ENCODE data around the gene SLC13A3.
A peak's percentile ranks its signal among the peaks of the same experiment; 100 is the strongest.

Gene SLC13A3

GRCh38 chr20:46651091-46651962 lies at the start of gene SLC13A3:
Gene SLC13A3 (minus strand): TSS chr20:46651459. CDS start chr20:46651421, 38 bp downstream.
- Histone ChIP-seq H3K4me1 (no peaks in the 10 kb centered on the region), H3K9me3 (no peaks in the 10 kb centered on the region), H3K4me3 (no peak within 1 kb of the TSS), H3K4me2 (no peak within 1 kb of the TSS), H3K9ac (no peak within 1 kb of the TSS), H3K27ac (no peak within 1 kb of the TSS), H4K20me1 (no peaks in the 10 kb centered on the region), H3K27me3 (no peaks in the 10 kb centered on the region), H3K36me3 (no peaks in the 10 kb centered on the region)
- TF ChIP-seq Cebpa-rat (IDR thresholded peaks at IDR 0.05), result no peak

- TF ChIP-seq Cebpa-rat (IDR thresholded peaks at IDR 0.05), result no peak
- H3K4me1 ChIP-seq, result peaks cover 24% of the 10 kb centered on the region
- no peak overlapping the region for H3K27ac ChIP-seq
- no peak overlapping the region for H3K4me2 ChIP-seq
- no peaks in the 10 kb centered on the region for H4K20me1 ChIP-seq
- no peaks in the 10 kb centered on the region for H3K36me3 ChIP-seq
- no peaks in the 10 kb centered on the region for H3K27me3 ChIP-seq
- no peak overlapping the region for H3K9ac ChIP-seq
- H3K9me3 ChIP-seq, result peaks cover 24% of the 10 kb centered on the region
- H3K4me3 ChIP-seq, result no peak overlapping the region
Measured at GRCh38 chr20:46701057-46701456, 49.8 kb upstream of the SLC13A3 start.

GRCh38 chr20:46700481-46700880 lies 49.2 kb upstream of the SLC13A3 start:
- no peaks in the 10 kb centered on the region for H3K27me3 ChIP-seq
- peaks cover 30% of the 10 kb centered on the region for H3K4me1 ChIP-seq
- no peaks in the 10 kb centered on the region for H3K36me3 ChIP-seq
- no peak for TF ChIP-seq Cebpa-rat (IDR thresholded peaks at IDR 0.05)
- H3K27ac ChIP-seq, result no peak overlapping the region
- H3K9ac ChIP-seq, result no peak overlapping the region
- H3K9me3 ChIP-seq, result peaks cover 19% of the 10 kb centered on the region
- no peaks in the 10 kb centered on the region for H4K20me1 ChIP-seq
- H3K4me3 ChIP-seq, result no peak overlapping the region
- H3K4me2 ChIP-seq, result no peak overlapping the region

GRCh38 chr20:46699651-46700359 lies 48.5 kb upstream of the SLC13A3 start:
- H3K4me2 ChIP-seq, result no peak overlapping the region
- H3K36me3 ChIP-seq, result no peaks in the 10 kb centered on the region
- peaks cover 19% of the 10 kb centered on the region for H3K9me3 ChIP-seq
- no peak overlapping the region for H3K4me3 ChIP-seq
- no peak for TF ChIP-seq Cebpa-rat (IDR thresholded peaks at IDR 0.05)
- H3K9ac ChIP-seq, result no peak overlapping the region
- no peaks in the 10 kb centered on the region for H3K27me3 ChIP-seq
- H4K20me1 ChIP-seq, result no peaks in the 10 kb centered on the region
- no peak overlapping the region for H3K27ac ChIP-seq
- H3K4me1 ChIP-seq, result peaks cover 37% of the 10 kb centered on the region

- no peak overlapping the region for H3K4me2 ChIP-seq
- H3K9ac ChIP-seq, result no peak overlapping the region
- no peak overlapping the region for H3K4me3 ChIP-seq
- no peak for TF ChIP-seq Cebpa-rat (IDR thresholded peaks at IDR 0.05)
- H3K27me3 ChIP-seq, result no peaks in the 10 kb centered on the region
- no peaks in the 10 kb centered on the region for H4K20me1 ChIP-seq
- H3K4me1 ChIP-seq, result peaks cover 46% of the 10 kb centered on the region
- H3K27ac ChIP-seq, result no peak overlapping the region
- H3K36me3 ChIP-seq, result no peaks in the 10 kb centered on the region
- peaks cover 19% of the 10 kb centered on the region for H3K9me3 ChIP-seq
Measured at GRCh38 chr20:46698788-46699187, 47.5 kb upstream of the SLC13A3 start.

GRCh38 chr20:46696791-46697279 lies 45.6 kb upstream of the SLC13A3 start:
- peak overlapping the region; percentile 82 for H3K4me2 ChIP-seq
- H4K20me1 ChIP-seq, result no peaks in the 10 kb centered on the region
- no peak for TF ChIP-seq Cebpa-rat (IDR thresholded peaks at IDR 0.05)
- no peak overlapping the region for H3K4me3 ChIP-seq
- peaks cover 19% of the 10 kb centered on the region for H3K9me3 ChIP-seq
- H3K27me3 ChIP-seq, result no peaks in the 10 kb centered on the region
- peak overlapping the region; percentile 57 for H3K27ac ChIP-seq
- H3K36me3 ChIP-seq, result no peaks in the 10 kb centered on the region
- H3K9ac ChIP-seq, result peak overlapping the region; percentile 53
- peaks cover 46% of the 10 kb centered on the region for H3K4me1 ChIP-seq

- H3K4me1 ChIP-seq, result peaks cover 46% of the 10 kb centered on the region
- peak overlapping the region; percentile 57 for H3K27ac ChIP-seq
- no peaks in the 10 kb centered on the region for H4K20me1 ChIP-seq
- no peaks in the 10 kb centered on the region for H3K36me3 ChIP-seq
- TF ChIP-seq Cebpa-rat (IDR thresholded peaks at IDR 0.05), result no peak
- peak overlapping the region; percentile 82 for H3K4me2 ChIP-seq
- no peak overlapping the region for H3K4me3 ChIP-seq
- no peak overlapping the region for H3K9ac ChIP-seq
- no peaks in the 10 kb centered on the region for H3K27me3 ChIP-seq
- peaks cover 19% of the 10 kb centered on the region for H3K9me3 ChIP-seq
Measured at GRCh38 chr20:46695892-46696291, 44.6 kb upstream of the SLC13A3 start.

- Histone ChIP-seq H3K4me2 (peak overlapping the region; percentile 82), H4K20me1 (no peaks in the 10 kb centered on the region), H3K36me3 (no peaks in the 10 kb centered on the region)
Measured at GRCh38 chr20:46694484-46694883, 43.2 kb upstream of the SLC13A3 start.

GRCh38 chr20:46691196-46691595 lies 39.9 kb upstream of the SLC13A3 start:
- H3K27me3 ChIP-seq, result no peaks in the 10 kb centered on the region
- H4K20me1 ChIP-seq, result peaks cover 29% of the 10 kb centered on the region
- H3K4me2 ChIP-seq, result no peak overlapping the region
- H3K9me3 ChIP-seq, result no peaks in the 10 kb centered on the region
- H3K4me3 ChIP-seq, result no peak overlapping the region
- no peak overlapping the region for H3K27ac ChIP-seq
- peaks cover 13% of the 10 kb centered on the region for H3K36me3 ChIP-seq
- H3K4me1 ChIP-seq, result peaks cover 51% of the 10 kb centered on the region
- TF ChIP-seq Cebpa-rat (IDR thresholded peaks at IDR 0.05), result no peak
- H3K9ac ChIP-seq, result no peak overlapping the region

More at GRCh38 chr20:46694484-46694883, 43.2 kb upstream of the SLC13A3 start:
- peaks cover 54% of the 10 kb centered on the region for H3K4me1 ChIP-seq
- H3K4me3 ChIP-seq, result no peak overlapping the region
- no peak for TF ChIP-seq Cebpa-rat (IDR thresholded peaks at IDR 0.05)
- H3K27me3 ChIP-seq, result no peaks in the 10 kb centered on the region
- no peak overlapping the region for H3K27ac ChIP-seq
- peaks cover 17% of the 10 kb centered on the region for H3K9me3 ChIP-seq
- H3K9ac ChIP-seq, result no peak overlapping the region
